Occipital lobe (tissue), 2 donors: Measurements from ENCODE around the gene HS1BP3. TPM values are rescaled to one million over a fixed set of nuclear protein-coding genes. Genes with fewer than 3 reads are reported as not detected.

ENCODE experiments used
- DNase-seq: peaks from one replicate; lab custom pipeline; 2025; lab: John Stamatoyannopoulos, UW
- total RNA-seq: library from RNA; depleted of rRNA; stranded (reverse); fragments of >200 nt; gene quantifications from one replicate; pipeline ENCODE4 v1.2.3, GENCODE V29; 2014

HS1BP3 gene
- total RNA-seq, 1 donor from 2014 or later, result 10.3 TPM

- DNase-seq, result no peak
Measured at GRCh38 chr2:20600756-20601325, 50.1 kb downstream of the HS1BP3 start.

DNA sequence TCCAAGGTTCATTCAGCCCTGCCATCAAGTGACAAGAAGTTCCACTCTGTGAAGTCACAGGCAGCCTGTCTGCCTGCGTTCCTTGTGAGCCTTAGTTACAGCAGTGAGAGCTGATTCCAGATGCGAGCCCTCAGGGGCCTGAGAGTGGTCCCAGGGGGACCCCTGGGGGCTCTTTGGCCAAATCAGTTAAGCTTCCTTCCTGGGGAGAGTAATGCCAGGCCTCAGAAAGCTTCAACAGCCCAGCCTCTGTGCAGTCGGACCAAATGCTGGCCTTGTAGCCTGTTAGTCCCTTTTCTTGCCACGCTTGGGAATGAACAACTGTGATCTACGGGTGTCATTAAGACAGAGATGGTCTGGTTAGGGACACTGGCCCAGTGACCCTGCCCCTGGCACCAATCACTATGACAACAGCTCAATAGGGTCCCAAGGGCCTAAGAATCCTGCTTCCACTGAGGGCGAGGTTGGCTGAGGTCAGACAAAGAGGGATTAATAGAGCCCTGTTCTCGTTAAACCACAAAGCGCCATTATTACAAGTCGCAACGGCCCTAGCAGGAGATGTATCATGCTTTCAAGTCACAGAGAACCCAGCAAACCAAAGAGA is 50.9 kb downstream of the HS1BP3 start:
- peak; percentile 36 for DNase-seq

DNA sequence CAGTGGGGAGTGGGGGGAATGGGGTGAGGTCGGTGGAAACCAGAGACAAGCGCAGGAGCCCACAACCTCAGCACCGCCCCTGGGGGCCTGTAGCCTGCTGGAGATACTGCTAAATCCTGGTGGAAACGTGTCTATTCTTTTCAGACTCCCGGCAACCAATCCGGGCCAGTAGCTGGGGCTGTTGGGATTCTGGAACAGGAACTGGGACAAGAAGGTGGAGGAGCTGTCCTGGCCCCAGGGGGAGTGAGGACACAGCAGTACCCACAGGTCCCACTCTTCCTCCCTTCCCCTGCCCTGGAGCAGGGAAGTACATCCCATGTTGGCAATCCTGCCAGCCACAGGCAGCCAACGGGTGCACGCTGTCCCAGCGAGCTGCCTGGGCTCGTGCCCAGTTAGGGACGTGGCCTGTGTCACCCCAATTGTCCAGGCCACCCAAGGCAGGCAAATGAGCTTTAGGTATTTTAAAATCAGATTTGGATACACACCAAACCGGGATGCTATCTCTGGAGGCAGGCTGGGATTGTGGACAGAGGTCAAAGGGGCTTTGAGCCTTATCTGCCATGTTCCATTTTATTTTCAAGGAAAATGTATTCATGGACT is 51.8 kb downstream of the HS1BP3 start:
- DNase-seq, result peak; percentile 29

DNA sequence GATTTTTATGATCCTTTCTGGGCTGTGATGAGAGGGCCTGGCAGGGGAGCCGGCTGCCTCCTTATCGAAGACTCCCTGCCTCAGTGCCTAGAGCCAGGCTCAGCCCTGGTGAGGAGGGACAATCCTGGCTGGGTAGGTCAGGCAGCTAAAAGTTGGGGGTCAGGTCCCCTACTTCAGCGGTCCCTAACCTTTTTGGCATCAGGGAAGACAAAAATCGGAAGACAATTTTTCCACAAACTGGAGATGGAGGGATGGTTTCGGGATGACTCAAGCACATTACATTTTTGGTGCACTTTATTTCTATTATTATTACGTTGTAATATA is 53.1 kb downstream of the HS1BP3 start:
- no peak for DNase-seq

DNA sequence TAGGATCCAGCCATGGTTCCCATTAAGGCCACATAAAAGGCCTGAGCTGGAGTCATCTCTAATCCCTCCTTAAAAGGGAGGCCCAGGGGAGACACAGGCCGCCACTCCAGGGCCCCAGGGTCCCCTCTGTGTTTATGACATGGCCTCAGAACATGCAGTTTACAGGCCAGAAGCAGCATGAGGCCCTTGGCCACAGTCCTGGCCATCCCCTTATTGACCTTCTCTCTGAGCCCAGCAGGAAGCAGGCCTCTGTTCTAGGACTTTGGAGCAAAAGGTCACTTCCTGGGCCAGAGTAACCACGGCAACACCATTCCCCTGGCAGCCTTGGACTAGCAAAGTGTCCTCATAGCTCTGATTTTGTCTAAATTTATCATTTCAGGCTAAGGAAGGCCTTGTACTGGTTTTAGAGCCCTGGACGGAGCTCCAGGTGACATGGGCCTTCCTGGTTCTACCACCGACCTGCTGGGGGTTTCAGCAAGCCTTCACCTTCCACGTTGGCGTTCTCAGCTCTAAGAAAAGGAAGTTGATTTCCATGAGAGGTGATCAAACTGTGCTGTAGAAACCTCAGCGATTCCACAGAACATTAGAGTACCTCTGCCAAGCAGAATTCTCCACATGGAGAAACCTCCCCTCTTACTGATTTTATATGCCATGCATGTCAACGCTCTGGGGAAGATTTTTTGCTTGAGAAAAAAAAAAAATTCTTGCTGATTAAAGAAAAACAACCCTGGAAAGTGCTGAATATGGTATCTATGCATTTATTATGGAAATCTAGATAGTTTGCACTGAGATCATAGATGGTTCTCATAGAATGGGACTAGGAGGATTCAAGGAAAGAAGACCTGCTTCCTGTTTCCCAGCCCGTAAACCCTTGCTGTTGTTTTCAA is 53.7 kb downstream of the HS1BP3 start:
- DNase-seq, result no peak

DNA sequence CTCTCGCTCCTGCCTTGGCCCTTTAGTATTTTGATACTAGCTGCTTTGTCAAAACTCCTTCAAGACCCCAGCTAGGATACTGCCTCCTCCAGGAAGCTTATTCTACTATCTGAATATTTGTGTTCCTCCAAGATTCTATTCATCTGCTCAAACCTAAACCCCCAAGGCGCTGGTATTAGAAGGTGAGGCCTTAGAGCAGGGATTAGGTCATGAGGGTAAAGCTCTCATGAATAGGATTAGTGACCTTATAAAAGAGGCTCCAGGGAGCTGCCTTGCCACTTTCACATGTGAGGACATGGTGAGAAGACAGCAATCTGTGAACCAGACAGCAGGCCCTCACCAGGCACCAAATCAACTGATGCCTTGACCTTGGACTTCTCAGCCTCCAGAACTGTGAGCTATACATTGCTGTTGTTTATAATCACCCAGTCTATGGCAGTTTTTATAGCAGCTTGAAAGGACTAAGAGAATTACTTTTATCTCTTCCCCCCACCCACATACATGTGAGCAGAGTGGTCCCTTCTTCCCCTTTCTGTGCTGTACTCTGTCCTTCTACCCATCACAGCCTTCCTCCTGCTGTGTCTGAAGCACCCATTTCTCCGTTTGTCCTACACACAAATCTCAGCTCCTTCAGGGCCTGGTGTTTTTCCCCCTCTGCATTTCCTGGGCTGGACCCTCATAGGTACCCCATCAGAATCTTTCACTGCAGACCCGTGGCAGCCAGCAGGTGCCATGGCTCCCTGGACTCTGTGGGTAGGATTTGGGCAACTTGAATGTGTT is 54.5 kb downstream of the HS1BP3 start:
- no peak for DNase-seq

DNA sequence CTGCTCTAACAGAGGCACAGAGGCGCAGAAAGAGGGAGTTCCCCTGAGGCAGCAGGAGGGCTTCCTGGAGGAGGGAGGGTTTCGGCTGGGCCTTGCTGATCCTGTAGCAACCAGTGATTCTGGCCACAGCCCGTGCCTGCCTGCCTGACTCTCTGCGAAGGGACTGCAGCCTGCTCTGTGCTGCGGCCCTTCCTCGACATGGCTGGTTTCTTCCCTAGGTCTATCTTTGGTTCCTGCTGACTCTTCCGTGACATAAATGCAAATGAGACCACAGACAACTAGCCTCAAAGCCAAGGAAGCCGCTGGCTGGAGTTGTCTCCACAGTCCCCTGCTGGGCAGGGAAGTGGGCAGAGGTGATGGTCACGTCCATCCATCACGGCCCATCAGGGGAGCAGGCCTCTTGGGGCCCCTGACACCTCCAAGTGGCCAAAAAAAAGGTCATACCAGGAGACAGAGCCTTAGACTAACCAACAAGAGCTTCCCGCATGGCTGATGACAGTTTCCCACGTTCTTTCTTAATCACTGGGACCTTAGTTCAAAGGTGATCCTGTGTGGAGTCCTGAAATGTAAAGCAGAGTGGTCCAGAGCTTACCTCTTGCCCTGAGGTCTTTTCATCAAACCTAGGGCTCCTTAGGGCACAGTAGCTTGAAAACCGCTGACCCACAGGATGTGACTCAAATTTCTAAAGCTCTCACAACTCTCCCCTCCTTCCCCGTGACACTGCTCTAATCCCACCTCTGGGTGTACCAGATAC is 55.3 kb downstream of the HS1BP3 start:
- DNase-seq, result no peak

- DNase-seq, result no peak
Measured at GRCh38 chr2:20594957-20595356, 55.9 kb downstream of the HS1BP3 start.

GRCh38 chr2:20594048-20594750 is 56.7 kb downstream of the HS1BP3 start:
- no peak for DNase-seq

GRCh38 chr2:20593072-20594034 is 57.5 kb downstream of the HS1BP3 start:
- DNase-seq, result no peak

DNA sequence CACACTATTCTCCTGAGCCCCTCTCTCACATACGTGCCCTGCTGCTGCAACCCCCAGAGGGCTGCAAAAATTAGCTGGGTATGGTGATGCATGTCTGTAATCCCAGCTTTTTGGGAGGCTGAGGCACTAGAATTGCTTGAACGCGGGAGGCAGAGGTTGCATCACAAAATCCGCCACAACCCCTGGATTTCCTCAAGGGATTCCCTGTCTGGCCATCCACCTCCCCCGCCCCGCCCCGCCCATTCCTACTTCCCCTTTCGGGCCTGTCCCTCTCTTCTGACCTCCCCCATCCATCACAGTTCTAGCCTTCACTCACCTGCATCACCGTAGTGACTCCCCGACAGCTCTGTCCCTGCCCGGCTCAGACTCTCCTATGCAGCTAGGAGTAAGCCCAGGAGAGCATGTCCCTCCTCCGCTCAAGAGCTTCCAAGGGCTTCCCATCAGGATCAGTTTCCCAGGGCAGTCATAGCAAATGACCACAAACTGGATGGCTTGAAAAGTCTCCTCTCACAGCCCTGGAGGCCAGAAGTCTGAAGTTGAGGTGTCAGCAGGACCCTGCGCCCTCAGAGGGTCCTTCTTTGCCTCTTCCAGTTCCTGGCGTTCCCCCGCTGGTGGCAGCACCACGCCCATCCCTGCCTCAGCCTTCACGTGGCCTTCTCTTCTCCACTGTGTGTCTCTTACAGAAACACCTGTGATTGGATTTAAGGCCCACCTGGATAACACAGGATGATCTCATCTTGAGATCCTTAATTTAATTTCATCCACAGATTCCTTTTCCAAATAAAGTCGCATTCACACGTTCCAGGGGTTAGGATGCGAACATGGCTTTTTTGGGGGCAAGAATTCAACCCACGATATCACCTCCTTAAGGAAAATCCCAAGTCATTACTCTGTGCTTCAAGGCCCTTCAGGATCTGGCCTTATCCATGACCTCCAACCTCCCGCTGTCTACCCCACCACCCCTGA is 58.5 kb downstream of the HS1BP3 start:
- no peak for DNase-seq

DNA sequence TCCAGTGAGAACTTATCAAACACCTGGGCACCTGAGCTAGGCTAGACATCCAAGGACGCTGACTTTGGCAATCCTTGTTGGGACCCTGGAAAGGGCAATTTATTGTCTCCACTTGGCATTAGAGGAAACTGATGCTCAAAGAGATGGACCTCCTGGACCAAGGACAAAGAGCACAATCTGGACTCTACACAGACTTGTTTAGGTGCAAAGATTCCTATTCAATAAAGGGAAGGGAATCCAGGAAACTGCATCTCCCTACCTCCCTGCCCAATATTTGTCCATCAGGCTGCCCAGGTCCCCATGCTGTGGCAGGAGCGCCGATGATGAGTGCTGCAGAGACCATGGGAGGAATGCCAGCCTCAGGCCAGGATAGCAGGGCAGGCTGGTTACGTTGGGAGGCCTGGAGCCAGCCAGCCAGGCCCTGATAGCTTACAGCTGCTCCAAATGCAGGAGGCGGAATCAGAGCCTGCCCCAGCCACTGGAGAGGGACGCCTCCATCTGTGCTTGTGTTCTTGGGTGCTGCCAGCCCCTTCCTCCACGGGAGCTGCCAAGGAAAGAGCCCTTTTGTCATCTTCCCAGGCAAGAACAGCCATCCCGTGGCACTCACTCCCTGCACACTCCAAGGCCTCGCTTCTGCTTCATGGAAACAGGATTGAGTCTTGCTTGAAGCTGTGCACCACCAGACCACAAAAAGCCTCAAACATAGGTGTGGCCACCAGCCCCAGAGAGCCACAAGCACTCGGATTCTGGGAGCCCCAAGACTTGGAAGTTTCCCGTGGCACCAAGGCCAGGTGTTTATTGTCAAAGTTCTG is 60.0 kb downstream of the HS1BP3 start:
- DNase-seq, result no peak

DNA sequence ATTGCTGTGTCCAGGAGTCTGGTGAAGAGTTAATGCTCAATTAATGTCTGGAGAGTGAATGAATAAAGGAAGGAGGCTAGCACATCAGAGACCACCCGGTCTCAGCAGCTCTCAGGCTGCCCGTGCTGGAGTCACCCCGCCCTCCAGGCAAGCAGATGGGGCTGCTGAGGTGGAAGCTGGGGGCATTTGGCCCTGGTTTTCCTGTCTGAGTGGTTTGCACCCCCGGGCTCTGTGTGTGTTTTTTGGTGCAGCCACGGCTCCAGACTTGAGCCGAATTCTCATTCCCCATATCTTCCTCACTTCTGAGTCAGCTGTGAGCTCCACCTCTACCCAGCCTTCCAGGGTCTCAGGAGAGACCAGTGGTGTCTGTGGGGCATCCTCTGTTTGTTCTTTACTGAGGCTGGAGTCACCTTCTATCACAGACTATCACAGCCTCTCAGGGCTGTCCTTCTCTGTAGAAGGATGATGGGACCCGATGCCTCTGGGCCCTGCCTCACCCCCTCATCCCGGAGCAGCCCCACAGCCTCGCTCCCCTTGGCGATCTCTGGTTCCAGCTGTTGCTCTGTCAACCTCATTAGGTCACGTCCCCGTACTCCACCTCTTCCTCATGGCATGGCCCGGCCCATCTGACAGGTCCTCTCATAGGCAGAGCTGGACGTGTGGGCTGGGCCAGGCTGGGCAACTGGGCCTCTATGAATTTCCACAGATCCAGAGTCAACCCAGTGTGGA is 60.8 kb downstream of the HS1BP3 start:
- no peak for DNase-seq

DNA sequence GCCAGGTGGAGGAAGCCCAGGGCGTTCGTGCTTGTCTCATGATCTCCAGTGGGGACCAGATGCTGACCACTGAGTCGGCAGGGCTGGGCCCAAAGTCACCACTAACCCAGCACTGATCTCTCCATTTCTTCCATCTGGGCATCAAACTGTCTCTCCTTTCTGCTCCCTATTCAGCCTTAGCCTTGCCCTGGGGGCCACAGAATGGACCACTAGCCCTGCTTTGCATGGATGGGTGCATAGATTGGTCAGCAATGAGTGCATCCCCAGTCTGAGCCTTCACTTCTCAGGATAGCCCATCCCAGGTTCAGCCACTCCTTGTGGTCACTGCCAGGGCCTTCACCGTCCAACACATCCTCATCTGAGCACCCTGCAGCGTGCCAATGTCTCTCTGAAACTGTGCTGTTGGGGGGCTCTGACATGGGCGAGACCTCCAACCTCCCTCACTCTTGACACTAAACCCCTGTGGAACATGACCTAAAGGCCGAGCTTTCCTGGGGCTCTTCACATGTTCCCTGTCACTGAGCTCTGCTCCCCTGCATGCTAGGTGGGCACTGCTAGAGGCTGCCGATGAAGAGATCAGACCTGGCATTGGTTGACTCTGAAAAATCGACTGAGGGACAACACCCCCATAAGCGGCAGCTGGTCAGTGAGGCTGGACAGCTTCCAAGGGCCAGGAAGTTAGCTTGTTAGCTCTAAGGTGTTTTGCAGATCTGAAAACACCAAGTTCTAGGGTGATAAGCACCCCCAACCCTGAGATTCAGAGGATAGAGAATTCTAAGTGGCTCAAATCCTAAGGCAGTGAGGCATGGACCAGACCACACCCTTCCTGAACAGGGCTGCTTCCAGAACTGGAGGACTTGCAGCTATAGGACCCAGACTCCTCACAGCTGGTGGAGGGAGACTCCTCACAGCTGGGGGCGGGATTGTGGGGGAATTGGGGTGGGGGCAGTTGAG is 61.7 kb downstream of the HS1BP3 start:
- DNase-seq, result no peak
